ENCODE data around the gene TEF.
A peak's percentile ranks its signal among the peaks of the same experiment; 100 is the strongest.
"Not testable (repeated sequence)": the region's sequence is repeated elsewhere in the genome, so short reads cannot be mapped to it uniquely, and the experiment has no call there.

Gene TEF

DNA sequence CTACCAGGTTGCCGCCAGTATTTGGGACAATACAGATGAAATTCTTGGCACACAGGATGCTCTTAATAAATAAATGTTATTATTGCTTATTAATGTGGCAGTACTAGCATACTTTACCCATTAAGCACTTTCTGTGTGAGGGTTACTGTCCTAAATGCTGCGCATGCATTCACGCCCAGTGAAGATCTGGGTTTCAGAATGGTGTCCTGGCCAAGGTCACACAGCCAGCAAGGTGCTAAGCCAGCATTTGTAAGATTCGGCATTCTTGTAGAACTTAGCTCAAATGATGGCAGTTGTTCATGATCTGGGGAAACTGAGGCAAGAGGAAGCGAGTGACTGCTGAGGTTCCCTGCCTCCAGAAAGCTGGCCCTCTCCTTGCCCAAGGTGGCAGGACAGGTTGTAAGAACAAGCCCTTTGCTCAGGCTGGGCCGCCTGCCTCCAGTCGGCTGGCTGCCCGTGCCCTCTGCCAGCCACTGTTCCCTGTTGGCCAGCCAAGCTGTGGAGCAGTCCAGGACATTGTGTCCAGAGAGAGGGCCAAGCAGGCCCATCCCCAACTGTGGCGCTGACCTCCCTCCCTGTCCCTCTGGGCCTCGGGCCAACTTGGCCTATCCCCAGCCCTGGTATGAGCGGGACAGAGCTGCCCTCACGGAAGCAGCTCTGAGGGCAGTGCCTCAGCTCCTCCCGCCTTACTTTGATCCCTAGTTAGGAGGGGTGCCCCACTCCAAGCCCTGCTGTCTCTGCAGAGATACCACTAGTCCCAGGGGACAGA, 36.1 kb downstream of the TEF start:
- no peak for TF ChIP-seq CTCF (IDR thresholded peaks at IDR 0.05; ENCODE audit: insufficient read depth, low read depth, low read length, missing control alignments)
- no peak overlapping the region for H3K4me3 ChIP-seq (ENCODE audit: low read length)
- no peak for DNase-seq (ENCODE audit: low read depth)

DNA sequence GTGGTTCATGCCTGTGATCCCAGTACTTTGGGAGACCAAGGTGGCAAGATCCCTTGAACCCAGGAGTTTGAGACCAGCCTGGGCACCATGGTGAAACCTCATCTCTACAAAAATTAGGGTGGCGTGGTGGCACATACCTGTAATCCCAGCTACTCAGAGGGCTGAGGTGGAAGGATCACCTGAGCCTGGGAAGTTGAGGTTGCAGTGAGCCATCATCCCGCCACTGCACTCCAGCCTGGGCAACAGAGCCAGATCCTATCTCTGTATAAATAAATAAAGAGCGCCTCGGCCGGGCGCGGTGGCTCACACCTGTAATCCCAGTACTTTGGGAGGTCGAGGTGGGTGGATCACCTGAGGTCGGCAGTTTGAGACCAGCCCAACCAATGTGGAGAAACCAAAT, 37.0 kb downstream of the TEF start:
- no peak for TF ChIP-seq CTCF (IDR thresholded peaks at IDR 0.05; ENCODE audit: insufficient read depth, low read depth, low read length, missing control alignments)
- H3K4me3 ChIP-seq (ENCODE audit: low read length) = no peak overlapping the region
- DNase-seq (ENCODE audit: low read depth) = no peak

- DNase-seq (ENCODE audit: low read depth) = no peak
- no peak overlapping the region for H3K4me3 ChIP-seq (ENCODE audit: low read length)
- TF ChIP-seq CTCF (IDR thresholded peaks at IDR 0.05; ENCODE audit: insufficient read depth, low read depth, low read length, missing control alignments) = no peak
These were observed 44.1 kb downstream of the TEF start for GRCh38 chr22:41425660-41426365.

GRCh38 chr22:41429232-41429950, 47.6 kb downstream of the TEF start:
- DNase-seq (ENCODE audit: low read depth) = peak; percentile 51
- H3K4me3 ChIP-seq (ENCODE audit: low read length) = no peak overlapping the region
- TF ChIP-seq CTCF (IDR thresholded peaks at IDR 0.05; ENCODE audit: insufficient read depth, low read depth, low read length, missing control alignments) = no peak

DNA sequence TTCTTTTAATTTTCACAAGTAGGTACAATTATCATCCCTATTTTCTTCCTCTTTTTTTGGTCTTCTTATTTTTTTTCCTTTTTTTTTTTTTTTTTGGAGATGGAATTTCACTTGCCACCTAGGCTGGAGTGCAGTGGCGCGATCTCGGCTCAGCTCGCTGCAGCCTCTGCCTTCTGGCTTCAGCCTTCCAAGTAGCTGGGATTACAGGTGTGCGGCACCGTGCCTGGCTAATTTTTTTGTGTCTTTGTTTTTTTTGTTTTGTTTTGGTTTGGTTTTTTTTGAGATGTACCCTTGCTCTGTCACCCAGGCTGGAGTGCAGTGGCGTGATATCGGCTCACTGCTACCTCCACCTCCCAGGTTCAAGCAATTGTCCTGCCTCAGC, 48.2 kb downstream of the TEF start:
- no peak overlapping the region for H3K4me3 ChIP-seq (ENCODE audit: low read length)
- no peak for DNase-seq (ENCODE audit: low read depth)
- TF ChIP-seq CTCF (IDR thresholded peaks at IDR 0.05; ENCODE audit: insufficient read depth, low read depth, low read length, missing control alignments) = no peak

DNA sequence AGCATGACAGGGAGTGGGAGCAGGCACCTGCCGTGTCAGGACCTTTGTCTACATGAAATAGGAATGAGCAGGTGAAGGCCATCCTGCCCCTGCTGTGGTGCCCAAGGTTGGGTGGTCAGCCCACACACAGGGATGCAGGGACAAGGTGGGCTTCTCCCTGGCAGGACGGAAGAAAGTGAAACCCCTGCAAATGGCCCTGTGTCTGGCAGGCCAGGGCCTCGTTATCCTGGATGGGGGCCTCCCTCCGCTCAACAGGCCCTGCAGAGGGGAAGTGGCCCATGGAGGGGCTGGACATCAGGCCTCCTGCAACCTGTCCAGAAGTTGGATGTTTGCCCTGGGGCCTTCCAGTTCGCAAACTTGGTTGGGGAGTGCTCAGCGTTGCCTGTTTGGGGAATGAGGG, 49.9 kb downstream of the TEF start:
- H3K4me3 ChIP-seq (ENCODE audit: low read length) = no peak overlapping the region
- TF ChIP-seq CTCF (IDR thresholded peaks at IDR 0.05; ENCODE audit: insufficient read depth, low read depth, low read length, missing control alignments) = no peak
- DNase-seq (ENCODE audit: low read depth) = no peak

DNA sequence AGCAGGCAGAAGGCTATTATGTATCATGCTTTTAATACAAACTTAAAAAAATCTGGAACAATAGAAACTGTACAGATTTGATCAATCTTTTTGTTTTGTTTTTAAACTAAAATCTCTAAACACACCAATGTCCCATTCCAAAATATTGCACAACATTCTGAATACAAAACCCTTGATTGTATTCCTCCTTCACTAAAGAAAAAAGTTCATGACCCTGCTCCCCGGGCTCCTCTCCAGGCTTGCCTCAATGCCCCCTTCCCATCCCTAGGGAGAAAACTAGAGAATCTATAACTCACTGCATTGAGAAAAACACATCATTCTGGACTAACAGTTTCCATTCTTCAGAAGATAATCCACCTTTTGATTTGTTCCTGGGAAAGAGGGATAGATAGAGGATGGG, 51.7 kb downstream of the TEF start:
- H3K4me3 ChIP-seq (ENCODE audit: low read length); DNase-seq (ENCODE audit: low read depth): not testable (repeated sequence)

GRCh38 chr22:41434361-41435003, 52.7 kb downstream of the TEF start:
- not testable (repeated sequence) for H3K4me3 ChIP-seq (ENCODE audit: low read length); DNase-seq (ENCODE audit: low read depth)
